ENCODE measurements around the gene ZBTB38. TPM values are rescaled to one million over a fixed set of nuclear protein-coding genes. Genes with fewer than 3 reads are reported as not detected.

ZBTB38 gene
- total and polyA plus RNA-seq, 2 experiments from 2014 or later = 12.9 to 35.9 TPM

DNA sequence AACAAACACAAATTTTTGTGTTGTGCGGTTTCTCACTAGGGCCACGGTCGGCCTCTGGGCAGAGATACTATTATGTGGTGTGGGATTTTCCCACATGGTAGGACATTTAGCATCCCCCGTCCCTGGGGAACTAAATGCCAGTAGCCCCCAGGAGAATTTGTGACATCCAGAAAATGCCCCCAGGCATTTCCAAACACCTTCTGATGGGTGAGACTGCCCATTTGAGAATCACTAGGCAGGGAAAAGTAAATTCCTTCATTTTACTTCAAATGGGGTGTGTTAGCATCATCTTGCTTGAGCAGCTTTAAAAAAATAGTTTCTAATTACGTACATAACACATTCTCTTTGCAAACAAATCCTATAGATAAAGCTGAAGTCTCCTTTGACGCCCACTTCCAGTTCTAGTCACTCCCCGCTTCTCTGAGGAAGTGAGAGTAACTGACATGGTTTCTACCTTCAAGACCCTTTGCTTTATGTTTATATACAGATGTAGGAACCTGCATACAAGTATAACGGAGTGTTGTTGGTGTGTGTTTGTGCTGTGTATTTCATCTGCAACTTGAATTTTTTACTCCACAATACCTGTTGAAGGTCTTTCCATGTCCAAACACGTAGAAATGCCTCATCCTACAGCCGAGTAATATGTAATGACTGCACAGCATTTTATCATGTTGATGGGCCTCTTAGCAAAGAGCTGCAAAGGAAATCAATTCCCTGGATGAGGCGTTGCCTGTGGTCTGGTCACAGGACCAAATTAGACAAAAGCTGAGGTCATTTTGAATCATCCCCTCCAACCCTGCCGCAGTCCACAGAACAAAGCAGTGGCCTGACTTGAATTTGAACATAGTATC, 31.4 kb upstream of the ZBTB38 start:
- no peaks in the 10 kb centered on the region for H3K9me3 ChIP-seq (ENCODE audit: low read depth)
- H3K27ac ChIP-seq = no peak overlapping the region
- peaks cover 7% of the 10 kb centered on the region for H3K4me1 ChIP-seq (ENCODE audit: low read depth)
- no peaks in the 10 kb centered on the region for H3K36me3 ChIP-seq
- TF ChIP-seq, protein P1, sequence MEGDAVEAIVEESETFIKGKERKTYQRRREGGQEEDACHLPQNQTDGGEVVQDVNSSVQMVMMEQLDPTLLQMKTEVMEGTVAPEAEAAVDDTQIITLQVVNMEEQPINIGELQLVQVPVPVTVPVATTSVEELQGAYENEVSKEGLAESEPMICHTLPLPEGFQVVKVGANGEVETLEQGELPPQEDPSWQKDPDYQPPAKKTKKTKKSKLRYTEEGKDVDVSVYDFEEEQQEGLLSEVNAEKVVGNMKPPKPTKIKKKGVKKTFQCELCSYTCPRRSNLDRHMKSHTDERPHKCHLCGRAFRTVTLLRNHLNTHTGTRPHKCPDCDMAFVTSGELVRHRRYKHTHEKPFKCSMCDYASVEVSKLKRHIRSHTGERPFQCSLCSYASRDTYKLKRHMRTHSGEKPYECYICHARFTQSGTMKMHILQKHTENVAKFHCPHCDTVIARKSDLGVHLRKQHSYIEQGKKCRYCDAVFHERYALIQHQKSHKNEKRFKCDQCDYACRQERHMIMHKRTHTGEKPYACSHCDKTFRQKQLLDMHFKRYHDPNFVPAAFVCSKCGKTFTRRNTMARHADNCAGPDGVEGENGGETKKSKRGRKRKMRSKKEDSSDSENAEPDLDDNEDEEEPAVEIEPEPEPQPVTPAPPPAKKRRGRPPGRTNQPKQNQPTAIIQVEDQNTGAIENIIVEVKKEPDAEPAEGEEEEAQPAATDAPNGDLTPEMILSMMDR (IDR thresholded peaks at IDR 0.05; ENCODE audit: low read depth, low read length) = no peak
- no peak overlapping the region for H3K4me3 ChIP-seq
- H3K27me3 ChIP-seq = no peaks in the 10 kb centered on the region
- peak in 1 of 2 donors; percentile 73 for DNase-seq (ENCODE audit: low read depth in 1 of 2, low spot score in 1 of 2)

DNA sequence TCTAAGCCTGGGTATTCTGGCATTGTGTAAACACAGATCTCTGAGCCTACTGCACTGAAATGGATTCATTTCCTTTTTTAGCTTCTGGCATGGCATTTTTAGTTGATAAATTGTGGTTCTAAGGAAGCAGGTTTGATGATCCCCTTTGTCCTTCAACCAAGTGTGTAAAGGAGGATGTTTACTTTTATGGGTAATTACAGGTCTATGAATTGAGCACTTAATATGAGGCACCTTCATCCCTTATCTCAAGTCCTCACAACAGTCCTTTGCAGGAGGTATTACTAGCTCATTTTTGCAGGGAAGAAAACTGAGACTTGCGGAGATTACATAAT, 30.8 kb upstream of the ZBTB38 start:
- DNase-seq (ENCODE audit: low read depth in 1 of 2, low spot score in 1 of 2) = no peak
- H3K27ac ChIP-seq = no peak overlapping the region
- no peaks in the 10 kb centered on the region for H3K27me3 ChIP-seq
- H3K4me3 ChIP-seq = no peak overlapping the region
- peaks cover under 1% of the 10 kb centered on the region for H3K4me1 ChIP-seq (ENCODE audit: low read depth)
- H3K36me3 ChIP-seq = no peaks in the 10 kb centered on the region
- no peaks in the 10 kb centered on the region for H3K9me3 ChIP-seq (ENCODE audit: low read depth)
- TF ChIP-seq, protein P1 (IDR thresholded peaks at IDR 0.05; ENCODE audit: low read depth, low read length) = no peak

DNA sequence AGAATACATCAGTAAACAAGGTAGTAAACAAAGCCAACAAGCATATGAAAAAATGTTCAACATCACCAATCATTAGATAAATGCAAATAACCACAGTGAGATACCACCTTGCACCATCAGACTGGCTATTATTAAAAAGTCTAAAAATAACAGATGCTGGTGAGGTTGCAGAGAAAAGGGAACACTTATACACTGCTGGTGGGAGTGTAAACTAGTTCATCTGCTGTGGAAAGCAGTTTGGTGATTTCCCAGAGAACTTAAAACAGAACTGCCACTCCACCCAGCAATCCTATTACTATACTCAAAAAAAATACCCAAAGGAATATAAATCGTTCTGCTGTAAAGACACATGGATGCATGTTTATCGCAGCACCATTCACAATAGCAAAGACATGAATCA, 30.3 kb upstream of the ZBTB38 start:
- Histone ChIP-seq H3K4me1 (ENCODE audit: low read depth) (no peaks in the 10 kb centered on the region), H3K36me3 (no peaks in the 10 kb centered on the region), H3K27me3 (no peaks in the 10 kb centered on the region), H3K27ac (no peak overlapping the region), H3K9me3 (ENCODE audit: low read depth) (no peaks in the 10 kb centered on the region), H3K4me3 (no peak overlapping the region)
- TF ChIP-seq, protein P1 (IDR thresholded peaks at IDR 0.05; ENCODE audit: low read depth, low read length) = no peak
- DNase-seq (ENCODE audit: low read depth in 1 of 2, low spot score in 1 of 2) = no peak

DNA sequence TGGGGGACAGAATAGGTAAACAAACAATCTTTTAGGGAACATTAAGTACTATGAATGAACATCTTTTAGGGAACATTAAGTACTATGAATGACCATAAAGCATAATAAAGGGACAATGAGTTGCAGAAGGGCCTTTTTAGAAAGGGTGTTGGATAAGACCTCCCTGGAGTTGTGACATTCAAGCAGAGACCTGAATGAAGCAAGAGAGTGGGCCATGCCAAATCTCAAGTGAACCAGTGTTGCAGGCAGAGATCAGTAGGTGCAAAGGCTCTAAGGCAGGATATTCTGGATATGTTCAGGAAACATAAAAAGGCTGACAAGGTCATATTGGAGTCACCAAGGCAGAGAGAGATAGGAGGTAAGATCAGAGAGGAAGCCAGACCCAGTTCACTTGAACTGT, 29.4 kb upstream of the ZBTB38 start:
- no peak overlapping the region for H3K27ac ChIP-seq
- no peaks in the 10 kb centered on the region for H3K9me3 ChIP-seq (ENCODE audit: low read depth)
- TF ChIP-seq, protein P1 (IDR thresholded peaks at IDR 0.05; ENCODE audit: low read depth, low read length) = no peak
- H3K36me3 ChIP-seq = no peaks in the 10 kb centered on the region
- H3K4me1 ChIP-seq (ENCODE audit: low read depth) = no peaks in the 10 kb centered on the region
- H3K27me3 ChIP-seq = no peaks in the 10 kb centered on the region
- DNase-seq (ENCODE audit: low read depth in 1 of 2, low spot score in 1 of 2) = no peak
- no peak overlapping the region for H3K4me3 ChIP-seq

DNA sequence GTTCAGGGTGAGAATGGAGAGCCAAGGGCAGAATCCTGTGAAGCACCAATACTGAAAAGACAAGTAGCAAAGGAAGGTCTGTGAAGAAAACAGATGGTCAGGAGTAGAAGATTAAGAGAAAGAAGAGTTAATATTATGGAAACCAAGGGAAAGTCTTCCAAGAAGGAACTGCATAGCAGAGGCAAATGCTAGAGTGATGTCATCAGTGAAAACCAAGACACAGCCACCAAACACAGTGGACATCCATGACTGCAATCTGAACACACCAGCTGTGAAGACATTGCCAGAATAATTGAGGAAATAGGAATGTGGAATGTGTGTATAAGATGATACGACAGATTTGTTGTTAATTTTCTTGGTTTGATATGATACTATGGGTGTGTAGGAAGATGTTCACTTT, 26.8 kb upstream of the ZBTB38 start:
- DNase-seq (ENCODE audit: low read depth in 1 of 2, low spot score in 1 of 2) = no peak
- TF ChIP-seq, protein P1 (IDR thresholded peaks at IDR 0.05; ENCODE audit: low read depth, low read length) = no peak
- no peak overlapping the region for H3K27ac ChIP-seq
- H3K4me3 ChIP-seq = no peak overlapping the region
- H3K9me3 ChIP-seq (ENCODE audit: low read depth) = no peaks in the 10 kb centered on the region
- H3K36me3 ChIP-seq = no peaks in the 10 kb centered on the region
- no peaks in the 10 kb centered on the region for H3K27me3 ChIP-seq
- peaks cover 6% of the 10 kb centered on the region for H3K4me1 ChIP-seq (ENCODE audit: low read depth)

Data from cardiac muscle cell (in vitro differentiated cells and primary cell).